Liver (tissue), 9 donors: ENCODE measurements around the gene IL32. TPM values are rescaled to one million over a fixed set of nuclear protein-coding genes. Genes with fewer than 3 reads are reported as not detected.

Experiments used
- DNase-seq: peaks from one replicate; pipeline ENCODE4 v3.0.0-alpha.2; 2017; ENCODE audit warnings: low spot score
- H3K27ac ChIP-seq, 2 donors: one replicate each; pipeline ENCODE4 v1.7.0; 2013; ENCODE audit warnings: inconsistent platforms in 2 of 2, low read length in 2 of 2, control low read depth in 1 of 2, low read depth in 1 of 2, mild to moderate bottlenecking in 1 of 2
- H3K27me3 ChIP-seq, 4 donors: one replicate each; pipeline versions ENCODE4 v1.6.1 to v1.7.0; 2013; ENCODE audit warnings: low read length in 3 of 4, inconsistent platforms in 1 of 4, mild to moderate bottlenecking in 1 of 4, moderate library complexity in 1 of 4; ENCODE audit not compliant: control insufficient read depth in 4 of 4, insufficient read depth in 4 of 4
- H3K36me3 ChIP-seq, 4 donors: one replicate each; pipeline versions ENCODE4 v1.6.1 to v1.7.0; 2013; ENCODE audit warnings: low read length in 3 of 4, mild to moderate bottlenecking in 3 of 4, low read depth in 1 of 4, moderate library complexity in 1 of 4; ENCODE audit not compliant: control insufficient read depth in 4 of 4, insufficient read depth in 3 of 4
- H3K4me1 ChIP-seq, 4 donors: one replicate each; pipeline versions ENCODE4 v1.6.1 to v1.7.0; 2013; ENCODE audit warnings: low read length in 3 of 4, mild to moderate bottlenecking in 3 of 4, moderate library complexity in 1 of 4; ENCODE audit not compliant: control insufficient read depth in 4 of 4, insufficient read depth in 4 of 4
- H3K4me3 ChIP-seq, 3 donors: one replicate each; pipeline versions ENCODE4 v1.6.1 to v1.7.0; 2013; ENCODE audit warnings: low read length in 3 of 3, control low read depth in 1 of 3, low read depth in 1 of 3, mild to moderate bottlenecking in 1 of 3
- H3K9ac ChIP-seq, 2 donors: one replicate each; pipeline ENCODE4 v1.7.0; 2013; ENCODE audit warnings: low read length in 2 of 2, mild to moderate bottlenecking in 2 of 2, moderate library complexity in 2 of 2, control low read depth in 1 of 2, low read depth in 1 of 2
- H3K9me3 ChIP-seq, 4 donors: one replicate each; pipeline versions ENCODE4 v1.6.1 to v1.7.0; 2013; ENCODE audit warnings: low read length in 3 of 4; ENCODE audit not compliant: control insufficient read depth in 4 of 4
- ATF3 ChIP-seq: IDR thresholded peaks from 2 replicates; pipeline ENCODE4 v1.6.1; 2016; ENCODE audit warnings: antibody characterized with exemption
- EGR1 ChIP-seq, 2 donors: IDR thresholded peaks; 2 replicates each; pipeline ENCODE4 v1.6.1; 2016 to 2018; ENCODE audit warnings: antibody characterized with exemption in 2 of 2, low read depth in 2 of 2
- FOXA2 ChIP-seq: IDR thresholded peaks from 2 replicates; pipeline ENCODE4 v1.6.1; 2016; ENCODE audit warnings: antibody characterized with exemption
- GABPA ChIP-seq, 2 donors: IDR thresholded peaks in 1 of 2; conservative IDR thresholded peaks in 1 of 2; 2 replicates each; pipeline ENCODE4 v1.6.1; 2016; ENCODE audit warnings: antibody characterized with exemption in 2 of 2, mild to moderate bottlenecking in 1 of 2, moderate library complexity in 1 of 2
- HNF4A ChIP-seq, 2 donors: conservative IDR thresholded peaks; 2 replicates each; pipeline ENCODE4 v1.6.1; 2016; ENCODE audit warnings: antibody characterized with exemption in 2 of 2, mild to moderate bottlenecking in 2 of 2
- HNF4G ChIP-seq: IDR thresholded peaks from 2 replicates; pipeline ENCODE4 v1.6.1; 2016; ENCODE audit warnings: antibody characterized with exemption
- JUND ChIP-seq, 2 donors: IDR thresholded peaks; 2 replicates each; pipeline ENCODE4 v1.6.1; 2016; ENCODE audit warnings: antibody characterized with exemption in 2 of 2
- NR2F2 ChIP-seq: IDR thresholded peaks from 2 replicates; pipeline ENCODE4 v1.6.1; 2016; ENCODE audit warnings: antibody characterized with exemption
- RXRA ChIP-seq, 2 donors: IDR thresholded peaks; 2 replicates each; pipeline ENCODE4 v1.6.1; 2017 to 2018; ENCODE audit warnings: antibody characterized with exemption in 2 of 2, mild to moderate bottlenecking in 1 of 2
- SP1 ChIP-seq: IDR thresholded peaks from 2 replicates; pipeline ENCODE4 v1.6.1; 2018; ENCODE audit warnings: antibody characterized with exemption, mild to moderate bottlenecking
- TAF1 ChIP-seq: conservative IDR thresholded peaks from 2 replicates; pipeline ENCODE4 v1.6.1; 2016; ENCODE audit warnings: antibody characterized with exemption, mild to moderate bottlenecking
- YY1 ChIP-seq: IDR thresholded peaks from 2 replicates; pipeline ENCODE4 v1.6.1; 2016; ENCODE audit warnings: antibody characterized with exemption, mild to moderate bottlenecking
- WGBS: extraction: QIAGEN DNeasy Blood & Tissue Kit; methylation state at CpG from one replicate; pipeline ENCODE4 v1.1.7; 2013; 5-methylcytosine and 5-hydroxymethylcytosine counted together
- polyA plus RNA-seq, 2 donors: library from polyadenylated mRNA; stranded (reverse) in 1 of 2; unstranded in 1 of 2; fragments of 200-250 nt in 1 of 2; fragments of >200 nt in 1 of 2; fragmentation: Nextera tagmentation in 1 of 2; extraction: Ambion mirVana in 1 of 2; gene quantifications; one replicate each; pipeline versions ENCODE4 v1.2.1 to v1.2.3, GENCODE V29; 2013 to 2015
- total RNA-seq, 2 donors: library from RNA; depleted of rRNA; stranded (reverse); fragments of >200 nt; gene quantifications; one replicate each; pipeline ENCODE4 v1.2.3, GENCODE V29; 2014
- TF ChIP-seq, protein P1 (sequence below): IDR thresholded peaks from 2 replicates; pipeline ENCODE4 v1.6.1; 2016; ENCODE audit warnings: antibody characterized with exemption
- TF ChIP-seq, protein P2 (sequence below): fragments of 150-350 bp; IDR thresholded peaks from 2 replicates; pipeline ENCODE4 v1.5.1; 2017; ENCODE audit warnings: improper control_type of control experiment, low read depth, low read length; ENCODE audit not compliant: missing input control
- TF ChIP-seq, protein P3 (sequence below): IDR thresholded peaks from 2 replicates; pipeline ENCODE4 v1.6.1; 2016; ENCODE audit warnings: antibody characterized with exemption, mild to moderate bottlenecking
- TF ChIP-seq, protein P4 (sequence below): IDR thresholded peaks from 2 replicates; pipeline ENCODE4 v1.6.1; 2016; ENCODE audit warnings: antibody characterized with exemption
- donor health status: healthy.
- donor health status: healthy.
- donor health status: healthy.
- donor health status: healthy.
- donor health status: healthy.

Gene IL32
- total and polyA plus RNA-seq, 4 donors = 8.6 to 328 (median 196) TPM

- no peak overlapping the region for H3K4me3 ChIP-seq
- H3K27ac ChIP-seq = no peak overlapping the region
- no peak for TF ChIP-seq RXRA (IDR thresholded peaks at IDR 0.05)
- no peak for TF ChIP-seq HNF4A (conservative IDR thresholded peaks at IDR 0.05)
- no peak for TF ChIP-seq TAF1
- no peak for TF ChIP-seq JUND (IDR thresholded peaks at IDR 0.05)
- no peak for TF ChIP-seq GABPA (IDR thresholded peaks at IDR 0.05 in 1 of 2, conservative IDR thresholded peaks at IDR 0.05 in 1 of 2)
- TF ChIP-seq NR2F2 = no peak
- TF ChIP-seq, protein P1, sequence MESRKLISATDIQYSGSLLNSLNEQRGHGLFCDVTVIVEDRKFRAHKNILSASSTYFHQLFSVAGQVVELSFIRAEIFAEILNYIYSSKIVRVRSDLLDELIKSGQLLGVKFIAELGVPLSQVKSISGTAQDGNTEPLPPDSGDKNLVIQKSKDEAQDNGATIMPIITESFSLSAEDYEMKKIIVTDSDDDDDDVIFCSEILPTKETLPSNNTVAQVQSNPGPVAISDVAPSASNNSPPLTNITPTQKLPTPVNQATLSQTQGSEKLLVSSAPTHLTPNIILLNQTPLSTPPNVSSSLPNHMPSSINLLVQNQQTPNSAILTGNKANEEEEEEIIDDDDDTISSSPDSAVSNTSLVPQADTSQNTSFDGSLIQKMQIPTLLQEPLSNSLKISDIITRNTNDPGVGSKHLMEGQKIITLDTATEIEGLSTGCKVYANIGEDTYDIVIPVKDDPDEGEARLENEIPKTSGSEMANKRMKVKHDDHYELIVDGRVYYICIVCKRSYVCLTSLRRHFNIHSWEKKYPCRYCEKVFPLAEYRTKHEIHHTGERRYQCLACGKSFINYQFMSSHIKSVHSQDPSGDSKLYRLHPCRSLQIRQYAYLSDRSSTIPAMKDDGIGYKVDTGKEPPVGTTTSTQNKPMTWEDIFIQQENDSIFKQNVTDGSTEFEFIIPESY = no peak
- TF ChIP-seq, protein P2, sequence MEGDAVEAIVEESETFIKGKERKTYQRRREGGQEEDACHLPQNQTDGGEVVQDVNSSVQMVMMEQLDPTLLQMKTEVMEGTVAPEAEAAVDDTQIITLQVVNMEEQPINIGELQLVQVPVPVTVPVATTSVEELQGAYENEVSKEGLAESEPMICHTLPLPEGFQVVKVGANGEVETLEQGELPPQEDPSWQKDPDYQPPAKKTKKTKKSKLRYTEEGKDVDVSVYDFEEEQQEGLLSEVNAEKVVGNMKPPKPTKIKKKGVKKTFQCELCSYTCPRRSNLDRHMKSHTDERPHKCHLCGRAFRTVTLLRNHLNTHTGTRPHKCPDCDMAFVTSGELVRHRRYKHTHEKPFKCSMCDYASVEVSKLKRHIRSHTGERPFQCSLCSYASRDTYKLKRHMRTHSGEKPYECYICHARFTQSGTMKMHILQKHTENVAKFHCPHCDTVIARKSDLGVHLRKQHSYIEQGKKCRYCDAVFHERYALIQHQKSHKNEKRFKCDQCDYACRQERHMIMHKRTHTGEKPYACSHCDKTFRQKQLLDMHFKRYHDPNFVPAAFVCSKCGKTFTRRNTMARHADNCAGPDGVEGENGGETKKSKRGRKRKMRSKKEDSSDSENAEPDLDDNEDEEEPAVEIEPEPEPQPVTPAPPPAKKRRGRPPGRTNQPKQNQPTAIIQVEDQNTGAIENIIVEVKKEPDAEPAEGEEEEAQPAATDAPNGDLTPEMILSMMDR = no peak
- no peak for TF ChIP-seq FOXA2
- TF ChIP-seq, protein P3, sequence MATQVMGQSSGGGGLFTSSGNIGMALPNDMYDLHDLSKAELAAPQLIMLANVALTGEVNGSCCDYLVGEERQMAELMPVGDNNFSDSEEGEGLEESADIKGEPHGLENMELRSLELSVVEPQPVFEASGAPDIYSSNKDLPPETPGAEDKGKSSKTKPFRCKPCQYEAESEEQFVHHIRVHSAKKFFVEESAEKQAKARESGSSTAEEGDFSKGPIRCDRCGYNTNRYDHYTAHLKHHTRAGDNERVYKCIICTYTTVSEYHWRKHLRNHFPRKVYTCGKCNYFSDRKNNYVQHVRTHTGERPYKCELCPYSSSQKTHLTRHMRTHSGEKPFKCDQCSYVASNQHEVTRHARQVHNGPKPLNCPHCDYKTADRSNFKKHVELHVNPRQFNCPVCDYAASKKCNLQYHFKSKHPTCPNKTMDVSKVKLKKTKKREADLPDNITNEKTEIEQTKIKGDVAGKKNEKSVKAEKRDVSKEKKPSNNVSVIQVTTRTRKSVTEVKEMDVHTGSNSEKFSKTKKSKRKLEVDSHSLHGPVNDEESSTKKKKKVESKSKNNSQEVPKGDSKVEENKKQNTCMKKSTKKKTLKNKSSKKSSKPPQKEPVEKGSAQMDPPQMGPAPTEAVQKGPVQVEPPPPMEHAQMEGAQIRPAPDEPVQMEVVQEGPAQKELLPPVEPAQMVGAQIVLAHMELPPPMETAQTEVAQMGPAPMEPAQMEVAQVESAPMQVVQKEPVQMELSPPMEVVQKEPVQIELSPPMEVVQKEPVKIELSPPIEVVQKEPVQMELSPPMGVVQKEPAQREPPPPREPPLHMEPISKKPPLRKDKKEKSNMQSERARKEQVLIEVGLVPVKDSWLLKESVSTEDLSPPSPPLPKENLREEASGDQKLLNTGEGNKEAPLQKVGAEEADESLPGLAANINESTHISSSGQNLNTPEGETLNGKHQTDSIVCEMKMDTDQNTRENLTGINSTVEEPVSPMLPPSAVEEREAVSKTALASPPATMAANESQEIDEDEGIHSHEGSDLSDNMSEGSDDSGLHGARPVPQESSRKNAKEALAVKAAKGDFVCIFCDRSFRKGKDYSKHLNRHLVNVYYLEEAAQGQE = no peak
- TF ChIP-seq, protein P4, sequence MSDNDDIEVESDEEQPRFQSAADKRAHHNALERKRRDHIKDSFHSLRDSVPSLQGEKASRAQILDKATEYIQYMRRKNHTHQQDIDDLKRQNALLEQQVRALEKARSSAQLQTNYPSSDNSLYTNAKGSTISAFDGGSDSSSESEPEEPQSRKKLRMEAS = no peak
- TF ChIP-seq SP1 = no peak
- TF ChIP-seq YY1 = no peak
- TF ChIP-seq HNF4G = no peak
- TF ChIP-seq EGR1 (IDR thresholded peaks at IDR 0.05; ENCODE audit: low read depth in 2 of 2) = no peak
- no peak for TF ChIP-seq ATF3
- H3K9me3 ChIP-seq = no peaks in the 10 kb centered on the region
- H3K4me1 ChIP-seq = peaks cover 0 to 4% (median 0%) of the 10 kb centered on the region in 4 donors
- no peak overlapping the region for H3K9ac ChIP-seq
- WGBS = 43% methylated on average over 19 of the region's 19 CpGs
- H3K36me3 ChIP-seq = no peaks in the 10 kb centered on the region
- no peak for DNase-seq
- H3K27me3 ChIP-seq = peaks cover 0 to 8% (median 5%) of the 10 kb centered on the region in 4 donors
Measured at GRCh38 chr16:3035289-3035971, 30.0 kb upstream of the IL32 start.
